GM21526 (cell line): ENCODE measurements around the gene GGACT.
"Not testable (repeated sequence)": the region's sequence is repeated elsewhere in the genome, so short reads cannot be mapped to it uniquely, and the experiment has no call there.

Experiments used
- ATAC-seq: cut with Tn5 transposase; IDR thresholded peaks from one replicate; pipeline ENCODE4 v1.9.1; 2021; ENCODE audit warnings: moderate library complexity; ENCODE audit not compliant: unreplicated experiment, low FRiP score

The GGACT gene

GRCh38 chr13:100588331-100589177, at the start of gene GGACT:
Gene GGACT (minus strand): TSS chr13:100588789. CDS start chr13:100532591, 56,198 bp downstream.
- ATAC-seq, result peak; percentile 97

DNA sequence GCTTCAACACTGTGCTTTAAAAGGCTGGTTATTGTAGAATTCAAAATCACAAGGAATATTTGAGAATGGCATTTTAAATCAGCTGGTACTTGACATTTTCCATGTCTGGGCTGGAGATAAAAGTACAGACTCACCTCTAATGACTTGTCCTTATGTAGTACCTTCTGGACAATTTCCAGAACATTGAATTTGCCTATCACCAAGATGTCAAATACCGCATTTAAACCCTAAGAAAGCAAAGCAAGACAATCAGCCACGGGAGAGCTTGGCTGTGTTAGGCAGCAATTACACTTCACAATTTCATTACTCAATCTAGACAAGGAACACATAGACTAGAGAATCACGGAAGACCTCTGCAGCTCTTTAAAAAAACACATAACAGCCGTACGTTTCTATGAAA, 49.2 kb upstream of the GGACT start:
- ATAC-seq, result no peak

DNA sequence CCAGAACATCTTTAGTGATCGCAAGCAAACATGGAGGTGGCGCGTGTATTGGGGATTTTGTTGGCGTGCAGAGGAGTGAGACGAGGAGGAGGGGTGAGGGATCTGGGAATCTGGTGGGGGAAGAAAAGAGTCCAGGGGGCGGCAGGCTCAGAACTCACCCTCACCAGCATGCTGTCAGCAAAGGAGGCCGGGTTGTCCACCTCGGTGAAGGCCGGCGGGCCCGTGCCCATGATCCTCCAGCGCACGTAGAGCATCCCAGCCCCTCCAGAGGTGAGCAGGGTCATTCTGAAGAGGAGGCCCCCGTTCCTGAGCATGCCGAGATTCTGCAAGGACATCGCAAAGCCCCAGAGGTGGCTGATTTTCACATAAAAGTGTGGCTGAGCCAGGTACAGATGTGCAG, 48.8 kb upstream of the GGACT start:
- no peak for ATAC-seq

DNA sequence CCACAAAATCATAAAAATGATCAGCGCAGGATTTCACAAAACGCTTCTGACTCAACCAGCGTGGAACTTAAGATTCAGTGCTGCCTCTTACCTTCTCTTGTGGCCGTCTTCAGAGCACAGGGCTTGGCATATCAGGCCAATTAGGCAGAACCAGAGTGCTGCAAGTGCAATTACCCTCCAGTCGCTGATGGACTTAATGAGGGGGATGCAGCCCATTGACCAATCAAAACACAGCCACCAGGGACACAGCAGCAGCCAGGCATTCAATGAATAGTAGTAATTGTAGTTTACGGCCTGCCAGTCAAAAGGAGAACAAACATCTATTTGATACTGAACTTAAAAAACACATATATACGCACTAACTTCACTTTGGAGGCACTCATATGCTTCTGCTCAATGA, 47.9 kb upstream of the GGACT start:
- no peak for ATAC-seq

DNA sequence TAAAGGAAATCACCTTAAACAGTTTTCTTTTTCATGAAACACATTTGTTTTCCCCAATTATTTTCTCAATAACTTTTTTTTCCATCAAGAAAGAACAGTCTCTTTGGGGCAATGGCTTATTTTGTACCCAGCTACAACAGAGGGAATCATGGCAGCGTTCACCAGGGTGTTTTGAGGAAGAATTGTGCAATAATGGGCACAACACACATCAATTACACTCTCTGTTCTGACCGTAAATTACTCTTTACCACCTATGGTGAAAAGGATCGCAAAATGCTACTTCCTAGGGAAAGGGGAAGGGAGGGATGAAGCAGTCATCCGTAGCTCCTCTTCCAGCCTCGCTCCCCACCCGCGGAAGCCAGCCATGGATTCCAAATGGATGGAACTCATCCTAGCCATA, 47.4 kb upstream of the GGACT start:
- ATAC-seq, result no peak

- no peak for ATAC-seq
Observed at GRCh38 chr13:100634696-100635095, 46.1 kb upstream of the GGACT start.

DNA sequence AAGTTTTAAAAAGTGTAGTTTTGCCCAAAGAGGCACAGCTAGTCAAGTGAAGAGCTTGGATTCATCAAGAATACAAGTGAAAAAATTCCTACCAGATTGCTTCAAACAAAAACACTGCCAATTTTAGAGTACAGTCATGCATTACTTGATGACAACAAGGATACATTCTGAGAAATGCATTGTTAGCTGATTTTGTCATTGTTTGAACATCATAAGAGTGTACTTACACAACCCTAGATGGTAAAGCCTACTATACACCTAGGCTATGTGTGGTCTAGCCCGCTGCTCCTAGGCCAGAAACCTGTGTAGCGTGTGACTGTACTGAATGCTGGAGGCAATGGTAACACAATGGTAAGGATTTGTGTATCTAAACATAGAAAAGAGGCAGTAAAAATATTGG, 44.9 kb upstream of the GGACT start:
- no peak for ATAC-seq

DNA sequence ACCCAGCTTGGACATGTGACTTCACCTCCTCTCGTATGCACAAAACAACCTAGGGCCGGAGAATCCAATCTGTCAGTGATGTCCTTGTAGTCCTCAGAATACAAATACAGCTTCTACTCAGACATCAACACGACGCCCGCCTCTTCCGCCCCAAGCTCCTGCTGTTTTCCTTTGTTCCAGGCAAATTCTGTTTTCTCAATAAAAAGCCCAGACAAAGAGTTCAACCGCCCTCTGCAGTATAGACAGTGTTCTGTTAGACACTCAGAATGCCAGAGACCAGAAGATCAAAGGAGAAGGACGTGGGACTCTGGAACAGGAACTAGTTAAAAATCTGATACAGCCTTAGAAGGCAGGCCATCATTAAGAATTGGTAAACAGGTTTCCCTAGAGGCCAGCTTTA, 42.0 kb upstream of the GGACT start:
- no peak for ATAC-seq

- ATAC-seq, result no peak
Observed at GRCh38 chr13:100627120-100627519, 38.5 kb upstream of the GGACT start.

GRCh38 chr13:100625447-100625846, 36.9 kb upstream of the GGACT start:
- no peak for ATAC-seq

GRCh38 chr13:100620792-100621191, 32.2 kb upstream of the GGACT start:
- no peak for ATAC-seq

DNA sequence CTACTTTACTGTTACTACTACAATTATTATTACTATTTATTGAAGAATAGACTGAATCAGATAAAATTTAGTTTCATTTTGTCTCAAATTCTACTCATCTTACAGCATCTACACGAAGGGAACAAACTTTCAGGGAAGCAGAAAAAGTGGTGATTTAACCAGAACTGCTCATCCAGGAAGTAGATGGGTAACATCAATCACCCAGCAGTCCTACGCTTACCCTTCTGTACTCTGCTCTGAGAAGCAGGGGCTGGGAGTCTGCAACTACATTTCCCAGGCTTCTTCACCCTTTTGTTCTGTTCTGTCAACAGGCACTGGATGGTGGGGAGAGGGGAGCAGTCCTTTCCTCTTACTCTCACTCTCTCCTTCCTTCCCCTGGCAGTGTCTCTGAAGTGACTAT, 31.4 kb upstream of the GGACT start:
- no peak for ATAC-seq

GRCh38 chr13:100618897-100619296, 30.3 kb upstream of the GGACT start:
- not testable (repeated sequence) for ATAC-seq

DNA sequence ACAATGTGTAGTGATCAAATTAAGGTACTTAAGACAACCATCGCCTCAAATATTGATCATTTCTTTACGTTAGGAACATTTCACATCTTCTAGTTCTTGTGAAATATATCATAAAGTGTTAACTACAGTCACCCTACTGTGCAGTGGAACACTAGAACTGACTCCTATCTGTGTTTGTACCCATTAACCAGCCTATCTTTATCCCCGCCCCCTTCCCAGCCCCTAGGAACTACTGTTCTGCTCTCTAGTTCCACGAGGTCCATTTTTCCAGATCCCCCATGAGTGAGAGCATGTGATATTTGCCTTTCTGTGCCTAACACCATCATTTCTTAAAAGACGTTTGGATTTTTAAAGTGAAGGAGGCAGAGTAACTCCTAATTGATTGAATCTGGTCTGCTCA, 24.4 kb upstream of the GGACT start:
- ATAC-seq, result no peak

DNA sequence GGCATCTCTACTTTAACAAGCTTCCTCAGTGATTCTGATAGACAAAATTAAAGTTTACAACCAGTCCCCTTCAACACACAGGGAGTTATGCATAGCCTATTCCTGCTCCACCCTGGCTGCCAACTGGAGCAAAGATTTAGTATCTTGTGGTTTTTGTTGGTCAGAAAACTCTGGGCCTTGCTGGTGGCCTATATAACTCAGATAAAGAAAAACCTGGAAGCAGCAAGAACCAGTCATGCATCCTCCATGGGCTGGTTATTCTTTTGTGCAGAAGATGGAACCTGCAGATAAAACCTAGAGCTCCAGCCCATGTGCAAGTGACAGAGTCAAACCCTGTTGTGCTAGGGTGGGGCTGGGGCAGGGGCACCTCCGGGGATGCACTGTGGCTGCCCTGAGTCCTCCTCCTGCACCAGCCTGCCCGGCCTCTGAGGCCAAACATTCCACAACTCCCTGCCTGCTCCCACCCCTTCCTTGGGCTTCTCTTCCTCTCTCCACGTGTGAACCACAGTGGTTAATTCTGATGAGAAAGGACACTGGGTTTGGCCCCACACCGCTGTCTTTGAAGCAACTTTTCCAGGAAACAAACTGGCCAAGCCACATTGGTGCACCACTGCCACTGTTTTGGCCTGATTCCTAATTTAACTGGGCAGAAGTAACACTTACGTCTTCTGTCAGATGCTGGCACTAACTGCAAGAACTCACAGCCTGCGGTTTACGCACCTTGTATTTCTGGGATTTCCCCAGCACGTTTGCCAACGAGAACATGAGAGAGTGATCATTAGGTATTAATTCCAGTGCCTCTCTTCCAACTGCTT, 23.3 kb upstream of the GGACT start:
- no peak for ATAC-seq

DNA sequence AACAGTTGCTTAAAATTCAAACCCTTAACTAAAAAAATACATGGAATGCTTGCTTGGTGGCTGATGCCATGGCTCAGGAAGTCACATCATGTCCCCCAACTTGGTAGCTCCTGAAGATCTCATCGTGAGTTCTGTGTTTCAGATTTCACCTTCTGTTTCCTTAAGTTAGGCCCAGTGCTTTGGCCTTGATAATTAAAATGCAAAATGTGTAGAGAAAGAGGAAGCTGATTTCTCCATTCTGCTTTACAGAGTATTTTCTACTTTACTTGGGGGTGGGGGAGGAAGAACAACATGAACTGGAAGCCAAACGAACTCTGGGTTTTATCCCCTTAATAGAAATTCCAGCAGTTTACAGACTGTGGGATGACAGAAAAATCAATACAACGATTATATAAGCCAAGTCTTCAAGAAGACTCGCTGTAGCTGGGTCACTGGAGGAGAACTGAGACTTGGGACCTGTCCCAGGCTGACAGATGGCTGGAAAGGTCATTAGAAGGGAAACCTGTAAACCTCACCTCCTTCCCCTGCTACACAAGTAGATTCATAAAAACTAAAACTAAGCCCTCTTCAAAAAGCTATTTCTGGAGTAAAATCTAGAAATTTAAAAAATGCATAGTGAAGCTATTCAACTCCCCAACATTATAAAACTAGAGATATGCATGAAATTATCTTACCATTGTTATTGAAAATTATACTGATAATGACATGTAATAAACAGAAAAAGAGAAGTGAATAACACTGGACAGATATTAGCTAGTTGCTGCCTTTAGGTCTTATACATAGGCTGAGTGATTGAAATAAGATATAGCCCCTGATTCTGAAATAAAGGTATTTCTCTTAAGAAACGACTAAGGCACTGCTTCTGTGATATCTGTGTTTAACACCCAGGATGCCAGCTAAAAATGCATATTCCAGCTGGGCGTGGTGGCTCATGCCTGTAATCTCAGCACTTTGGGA, 22.1 kb upstream of the GGACT start:
- peak; percentile 41 for ATAC-seq

GRCh38 chr13:100608906-100609305, 20.3 kb upstream of the GGACT start:
- peak; percentile 93 for ATAC-seq

- no peak for ATAC-seq
Observed at GRCh38 chr13:100608489-100608888, 19.9 kb upstream of the GGACT start.

DNA sequence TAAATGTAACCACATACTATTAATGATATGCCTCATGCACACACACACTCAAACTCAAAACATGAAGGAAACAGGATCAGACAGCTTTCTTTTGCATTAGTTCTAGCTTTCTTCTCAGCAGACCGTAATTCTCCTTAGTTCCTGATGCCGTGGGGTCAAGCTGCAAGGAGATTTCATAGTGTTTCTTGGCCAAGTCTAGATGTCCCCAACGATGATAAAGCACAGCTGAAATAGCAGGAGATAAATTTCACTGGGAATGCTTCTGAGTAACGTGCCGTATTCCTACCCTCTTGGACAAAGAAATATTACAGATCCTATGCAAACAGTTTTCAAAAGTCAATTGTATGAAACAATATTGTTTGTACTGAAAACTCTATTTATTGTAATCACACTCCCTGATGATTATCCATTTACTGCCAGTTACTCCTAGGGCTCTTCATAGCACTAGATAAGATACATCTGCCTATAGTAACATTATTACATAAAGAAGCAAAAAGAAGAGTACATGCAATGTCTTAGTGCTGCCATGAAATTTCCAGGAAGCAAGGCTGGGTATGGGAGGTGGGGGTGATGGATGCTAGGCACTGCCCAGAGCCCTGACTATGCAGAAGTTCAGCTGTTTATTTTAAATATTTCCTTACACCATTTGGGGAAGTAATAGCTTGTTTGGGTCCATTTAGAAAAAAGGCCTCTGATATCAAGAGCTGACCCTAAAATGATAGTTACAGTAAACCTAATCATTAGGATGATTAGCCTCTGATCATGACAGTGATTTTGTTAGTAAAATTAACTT, 16.5 kb upstream of the GGACT start:
- no peak for ATAC-seq
